ENCODE measurements around the gene TMEM181.

DNA sequence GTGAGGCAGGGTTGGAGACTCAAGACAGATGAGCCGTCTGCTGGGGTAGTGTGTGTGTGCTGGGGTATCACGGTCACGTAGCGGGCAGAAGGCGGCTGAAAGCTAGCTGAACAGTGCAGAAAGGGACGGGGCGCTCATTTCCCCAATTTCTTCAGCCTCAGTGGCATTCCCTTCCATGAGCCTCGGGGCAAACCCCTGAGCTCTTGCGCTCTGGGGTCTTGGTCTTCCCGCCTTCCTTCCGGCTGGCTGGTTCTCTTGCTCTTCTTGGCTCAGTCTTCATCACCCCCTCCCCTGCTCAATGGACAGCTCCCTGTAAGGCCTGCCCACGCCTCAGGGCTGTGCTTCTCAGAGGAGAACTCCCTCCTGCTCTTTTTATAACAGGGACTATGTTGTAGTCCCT is 15.5 kb upstream of the TMEM181 start:
- TF ChIP-seq CTCF (conservative IDR thresholded peaks at IDR 0.05 in 1 of 2, IDR thresholded peaks at IDR 0.05 in 1 of 2; ENCODE audit: low read depth in 1 of 2, low read length in 2 of 2) (no peak), EZH2 (IDR thresholded peaks at IDR 0.05; ENCODE audit: low read length, missing control alignments) (no peak)

Measured in fibroblast of lung (primary cell).